ENCODE results near the gene RIPK1.

The RIPK1 gene

GRCh38 chr6:3079682-3080081, 11.4 kb downstream of the RIPK1 start:
- H3K4me3 ChIP-seq (ENCODE audit: low read depth, low read length), result no peak overlapping the region

DNA sequence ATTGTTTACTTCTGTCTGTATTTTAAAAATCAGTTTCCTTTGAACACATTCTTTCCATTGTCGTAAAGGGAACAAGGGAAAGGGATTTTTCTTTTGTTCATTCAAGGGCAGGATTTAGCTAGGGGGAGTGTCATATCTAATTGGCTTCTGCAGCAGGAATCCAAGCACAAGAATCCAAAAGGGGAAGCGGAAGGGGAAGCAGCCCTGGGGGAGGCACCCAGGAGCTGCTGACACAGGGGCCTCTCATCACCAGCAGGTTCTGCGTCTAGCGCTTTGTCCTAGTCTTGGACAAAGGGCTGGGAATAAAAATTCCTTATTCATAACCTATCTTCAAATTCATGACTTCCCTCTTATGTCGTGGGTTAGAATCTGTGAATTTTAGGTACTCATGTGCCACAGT, 13.7 kb downstream of the RIPK1 start:
- H3K4me3 ChIP-seq (ENCODE audit: low read depth, low read length), result no peak overlapping the region

DNA sequence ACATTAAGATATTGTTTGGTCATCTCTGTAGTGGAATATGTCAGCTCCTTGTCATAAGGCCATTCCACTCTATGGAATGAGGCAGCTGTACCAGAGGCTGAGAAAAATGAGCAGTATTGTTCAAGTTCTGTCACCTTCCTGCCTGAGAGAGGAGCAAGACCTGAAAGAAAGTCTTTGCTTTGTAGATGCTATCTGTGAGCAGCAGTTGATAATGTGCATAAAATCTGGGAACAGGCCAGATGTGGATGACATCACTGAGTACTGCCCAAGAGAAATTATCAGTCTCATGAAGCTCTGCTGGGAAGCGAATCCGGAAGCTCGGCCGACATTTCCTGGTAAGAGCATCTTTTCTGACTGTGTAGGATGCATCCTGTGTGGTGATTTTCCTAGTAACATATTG, 16.8 kb downstream of the RIPK1 start:
- H3K4me3 ChIP-seq (ENCODE audit: low read depth, low read length), result no peak overlapping the region

DNA sequence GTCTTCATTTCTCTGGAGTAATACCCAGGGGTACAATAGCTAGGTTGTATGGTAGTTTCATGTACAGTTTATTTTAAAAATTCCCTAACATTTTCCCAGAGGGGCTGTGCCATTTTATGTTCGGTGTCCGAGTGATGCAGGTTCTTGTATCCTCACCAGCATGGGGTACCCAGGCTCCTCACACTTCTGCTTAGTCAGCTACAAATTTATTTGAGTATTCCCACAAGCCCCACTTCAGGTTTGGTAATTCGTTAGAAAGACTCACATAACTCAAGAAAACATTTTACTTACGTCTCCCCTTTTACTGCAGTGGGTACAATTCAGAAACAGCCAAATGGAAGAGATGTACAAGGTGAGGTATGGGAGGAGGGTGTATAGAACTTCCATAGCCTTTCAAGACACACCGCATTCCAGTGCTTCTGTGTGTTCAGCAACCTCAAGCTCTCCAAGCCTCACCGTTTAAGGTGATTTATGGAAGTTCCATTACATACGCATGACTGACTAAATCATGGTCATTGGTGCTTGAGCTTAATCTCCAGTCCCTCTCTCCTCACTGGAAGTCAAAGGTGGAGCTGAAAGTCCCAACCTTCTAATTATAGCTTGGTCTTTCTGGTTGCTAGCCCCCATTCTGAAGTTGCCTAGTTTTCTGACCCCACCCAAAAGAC, 18.1 kb downstream of the RIPK1 start:
- H3K4me3 ChIP-seq (ENCODE audit: low read depth, low read length), result no peak overlapping the region

GRCh38 chr6:3088446-3088845, 20.2 kb downstream of the RIPK1 start:
- H3K4me3 ChIP-seq (ENCODE audit: low read depth, low read length), result no peak overlapping the region

DNA sequence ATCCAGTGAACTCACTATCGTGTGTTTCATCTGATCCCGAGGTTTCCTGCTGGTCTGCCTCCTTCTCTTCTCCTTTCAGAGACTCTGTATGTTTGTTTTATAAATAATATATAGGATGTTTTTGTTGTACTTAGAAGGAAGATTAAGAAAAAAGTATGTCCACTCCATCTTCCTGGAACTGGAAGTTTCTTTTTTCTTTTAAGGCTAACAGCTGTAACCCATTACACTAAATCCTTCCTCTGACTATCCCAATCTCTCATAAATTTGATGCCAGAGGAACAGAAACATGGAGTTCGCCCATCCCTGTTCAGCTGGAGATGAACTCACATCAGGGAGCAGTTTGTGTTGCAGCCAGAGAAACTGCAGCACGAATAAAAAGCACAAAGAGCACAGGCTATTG, 20.7 kb downstream of the RIPK1 start:
- H3K4me3 ChIP-seq (ENCODE audit: low read depth, low read length), result no peak overlapping the region

GRCh38 chr6:3090013-3090412, 21.7 kb downstream of the RIPK1 start:
- no peak overlapping the region for H3K4me3 ChIP-seq (ENCODE audit: low read depth, low read length)

- H3K4me3 ChIP-seq (ENCODE audit: low read depth, low read length), result no peak overlapping the region
Measured at GRCh38 chr6:3094815-3095214, 26.5 kb downstream of the RIPK1 start.

DNA sequence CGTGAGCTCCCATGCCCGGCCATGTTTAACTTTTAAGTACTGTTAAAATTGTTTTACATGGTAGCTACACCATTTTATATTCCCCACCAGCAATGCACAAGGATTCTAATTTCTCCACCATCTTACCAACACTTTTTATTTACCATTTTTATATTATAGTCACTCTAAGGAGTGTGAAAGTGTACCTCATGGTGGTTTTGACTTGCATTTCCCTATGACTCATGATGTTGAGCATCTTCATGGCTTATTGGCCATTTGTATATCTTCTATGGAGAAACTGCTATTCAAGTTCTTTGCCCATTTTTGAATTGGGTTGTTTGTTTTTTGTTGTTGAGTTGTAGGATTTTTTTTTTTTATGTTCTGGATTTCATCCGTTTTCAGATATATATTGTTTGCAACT, 34.6 kb downstream of the RIPK1 start:
- H3K4me3 ChIP-seq (ENCODE audit: low read depth, low read length), result no peak overlapping the region

DNA sequence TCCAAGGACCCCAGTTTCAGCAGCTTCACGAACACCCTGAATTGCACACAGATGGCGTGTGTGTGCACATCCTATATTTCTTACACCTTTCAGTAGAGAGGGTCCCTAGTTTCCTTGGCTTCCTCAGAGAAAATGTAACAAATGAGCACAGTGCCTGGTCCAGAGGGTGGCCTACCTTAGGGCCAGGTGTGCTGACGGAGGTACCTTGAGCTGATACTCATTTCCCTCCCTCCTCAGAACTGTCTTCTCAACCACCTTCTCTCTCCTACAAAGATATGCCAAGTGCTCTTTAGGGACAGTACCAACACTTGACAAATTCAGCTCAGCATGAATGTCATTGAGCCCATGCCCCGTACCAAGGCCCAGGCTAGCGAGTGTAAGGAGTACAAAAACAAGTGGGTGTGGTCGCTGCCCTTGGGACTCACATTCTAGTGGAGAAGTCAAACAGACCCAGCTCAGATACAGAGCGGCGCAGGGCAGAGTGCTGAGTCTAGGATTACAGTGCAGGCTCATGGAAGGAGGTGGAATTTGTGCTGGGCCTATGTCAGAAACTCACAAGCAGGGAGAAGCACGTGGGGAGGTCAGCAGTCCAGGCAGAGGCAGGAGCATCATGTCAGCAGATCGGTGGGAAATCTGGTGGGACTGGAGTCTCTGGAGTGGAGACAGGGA, 40.6 kb downstream of the RIPK1 start:
- no peak overlapping the region for H3K4me3 ChIP-seq (ENCODE audit: low read depth, low read length)

GRCh38 chr6:3109761-3110160, 41.5 kb downstream of the RIPK1 start:
- H3K4me3 ChIP-seq (ENCODE audit: low read depth, low read length), result no peak overlapping the region

DNA sequence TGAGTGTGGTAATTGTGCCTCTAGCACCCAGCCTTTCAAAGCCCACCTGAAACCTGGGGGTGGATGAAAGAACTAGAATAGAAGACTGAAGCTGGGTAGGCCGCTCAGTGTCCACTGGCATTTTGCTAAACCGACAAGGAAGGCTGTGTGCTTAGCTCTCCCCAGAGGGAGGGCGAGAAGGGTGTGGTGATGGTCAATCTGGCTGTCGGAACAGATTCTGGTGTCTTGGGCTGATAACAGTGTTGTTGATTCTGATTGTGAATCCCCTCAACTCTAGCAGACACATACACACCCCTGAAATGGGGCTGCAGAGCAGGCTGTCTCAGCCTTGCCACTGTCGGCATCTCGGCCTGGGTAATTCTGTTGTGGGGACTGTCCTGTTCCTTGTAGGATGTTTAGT, 46.1 kb downstream of the RIPK1 start:
- H3K4me3 ChIP-seq (ENCODE audit: low read depth, low read length), result no peak overlapping the region

DNA sequence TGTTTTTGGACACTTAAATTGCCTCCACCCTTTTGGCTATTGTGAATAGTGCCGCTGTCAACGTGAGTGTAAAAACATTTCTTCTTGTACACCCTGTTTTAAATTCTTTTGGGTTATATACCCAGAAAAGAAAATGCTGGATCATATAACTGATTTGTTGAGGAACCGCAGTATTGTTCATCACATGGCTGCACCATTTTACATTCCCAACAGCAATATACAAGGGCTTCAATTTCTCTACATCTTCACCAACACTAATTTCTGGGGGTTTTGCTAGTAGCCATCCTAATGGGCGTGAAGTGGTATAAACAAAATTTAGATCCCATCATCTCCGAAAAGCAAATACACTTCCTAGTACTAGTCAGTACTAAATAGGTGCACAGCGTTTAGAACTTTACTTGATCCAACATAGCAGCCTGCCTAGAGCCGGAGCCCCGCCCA, 49.6 kb downstream of the RIPK1 start:
- H3K4me3 ChIP-seq (ENCODE audit: low read depth, low read length), result peak overlapping the region; percentile 90

- H3K4me3 ChIP-seq (ENCODE audit: low read depth, low read length), result peak within 1 kb of the TSS; percentile 90
Measured at GRCh38 chr6:3118353-3119039, 50.2 kb downstream of the RIPK1 start, which contains the start of gene BPHL. BPHL (plus strand) TSS chr6:3118711; CDS start chr6:3118741, 30 bp downstream.

DNA sequence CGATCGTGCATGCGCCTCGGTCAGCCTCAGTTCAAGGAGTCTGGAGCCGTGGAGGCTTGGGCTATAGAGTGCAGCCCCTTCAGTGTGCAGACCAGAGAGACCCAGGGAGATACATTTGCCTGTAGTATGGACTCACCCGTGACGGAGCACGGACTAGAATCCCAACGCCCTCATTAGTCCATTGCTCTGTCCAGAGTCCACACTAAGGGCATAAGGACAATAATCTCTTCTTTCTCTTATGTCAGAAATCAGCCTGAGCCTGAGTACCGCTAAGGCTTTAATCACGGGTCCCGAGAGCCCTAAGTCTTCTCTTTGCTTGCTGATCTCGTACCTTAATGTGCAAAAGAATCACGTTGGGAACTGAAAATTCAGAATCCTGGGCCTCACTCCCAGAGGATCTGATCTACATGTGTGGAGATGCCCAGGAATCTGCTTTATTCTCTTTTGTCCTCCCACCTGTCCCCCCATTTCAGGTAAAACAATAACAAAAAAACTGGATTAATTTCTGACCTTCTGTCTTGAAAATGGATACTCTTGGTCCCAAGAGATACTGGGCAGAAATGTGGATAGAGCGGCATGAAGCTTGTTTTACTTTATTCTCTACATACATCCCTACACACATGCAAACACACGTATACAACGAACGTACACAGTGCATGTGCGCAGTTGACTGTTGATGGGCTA, 50.9 kb downstream of the RIPK1 start:
- peak overlapping the region; percentile 90 for H3K4me3 ChIP-seq (ENCODE audit: low read depth, low read length)

- no peak overlapping the region for H3K4me3 ChIP-seq (ENCODE audit: low read depth, low read length)
Measured at GRCh38 chr6:3120765-3121089, 52.4 kb downstream of the RIPK1 start.

GRCh38 chr6:3122823-3123182, 54.5 kb downstream of the RIPK1 start:
- no peak overlapping the region for H3K4me3 ChIP-seq (ENCODE audit: low read depth, low read length)

- H3K4me3 ChIP-seq (ENCODE audit: low read depth, low read length), result no peak overlapping the region
Measured at GRCh38 chr6:3124667-3125066, 56.4 kb downstream of the RIPK1 start.

- H3K4me3 ChIP-seq (ENCODE audit: low read depth, low read length), result no peak overlapping the region
Measured at GRCh38 chr6:3125815-3126214, 57.5 kb downstream of the RIPK1 start.

DNA sequence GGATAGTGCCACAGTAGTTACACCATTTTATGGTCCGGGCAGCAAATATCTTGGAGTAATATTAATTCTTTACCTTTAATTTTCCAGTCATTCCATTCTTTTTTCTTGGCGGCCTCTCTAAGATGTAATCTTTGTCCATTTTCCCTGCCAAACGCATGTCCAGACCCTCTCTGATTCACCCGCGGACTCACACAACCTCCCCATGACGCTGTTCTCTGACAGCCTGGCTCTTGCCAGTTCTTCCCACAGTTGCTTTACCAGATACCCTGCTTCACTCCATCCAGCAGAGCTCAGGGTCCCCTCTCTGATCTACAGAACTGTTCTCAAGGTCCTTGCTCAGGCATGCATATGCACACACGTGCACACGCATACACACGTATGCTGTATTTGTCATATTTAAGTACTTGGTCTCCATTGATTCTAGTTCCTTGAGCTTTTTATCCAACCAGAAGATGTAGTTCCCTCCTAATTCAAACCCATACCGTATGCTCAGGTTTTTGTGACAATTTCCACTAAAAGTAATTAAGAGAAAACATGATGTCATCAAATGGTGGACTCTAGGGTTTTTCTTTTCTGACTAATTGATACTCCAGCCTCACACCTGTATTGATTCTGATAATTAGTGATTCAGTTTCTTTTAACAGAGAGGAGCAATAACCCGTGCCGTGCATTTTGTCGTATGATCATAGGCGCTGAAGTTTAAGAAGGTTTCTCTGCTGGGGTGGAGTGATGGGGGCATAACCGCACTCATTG, 60.2 kb downstream of the RIPK1 start:
- H3K4me3 ChIP-seq (ENCODE audit: low read depth, low read length), result no peak overlapping the region

DNA sequence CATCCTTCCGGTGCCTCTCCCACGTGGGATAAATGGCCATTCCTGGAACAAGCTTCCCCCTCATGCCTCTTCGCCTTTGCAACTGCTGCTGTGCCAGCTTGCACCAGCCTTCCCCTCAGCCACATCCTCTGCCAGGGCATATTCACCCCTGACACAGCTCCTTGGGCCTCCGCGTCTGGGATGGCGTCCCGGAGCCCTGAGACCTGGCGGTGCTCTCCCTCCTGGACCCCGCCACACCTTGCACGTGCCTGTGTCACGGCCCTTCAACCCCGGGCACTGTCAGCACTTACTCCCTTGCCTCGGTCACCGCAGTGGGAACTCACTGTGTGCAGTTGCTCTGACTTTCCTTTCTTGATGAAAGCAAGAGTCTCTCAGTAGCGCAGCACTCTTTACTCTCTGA, 63.4 kb downstream of the RIPK1 start:
- H3K4me3 ChIP-seq (ENCODE audit: low read depth, low read length), result no peak overlapping the region
